HG03558 (cell line): ENCODE data around the gene CCDC69.
A peak's percentile ranks its signal among the peaks of the same experiment; 100 is the strongest.
"Not testable (repeated sequence)": the region's sequence is repeated elsewhere in the genome, so short reads cannot be mapped to it uniquely, and the experiment has no call there.

Experiments used
- ATAC-seq: cut with Tn5 transposase; IDR thresholded peaks from one replicate; pipeline ENCODE4 v1.9.1; 2021; ENCODE audit warnings: moderate number of reproducible peaks; ENCODE audit not compliant: unreplicated experiment; ENCODE audit errors: extremely low read depth

Gene CCDC69

GRCh38 chr5:151223447-151224264, at the start of gene CCDC69:
CCDC69 (minus strand) TSS chr5:151224092; CDS start chr5:151223970, 122 bp downstream.
- peak; percentile 43 for ATAC-seq

- no peak for ATAC-seq
These were observed 47.4 kb upstream of the CCDC69 start for GRCh38 chr5:151271336-151271735.

DNA sequence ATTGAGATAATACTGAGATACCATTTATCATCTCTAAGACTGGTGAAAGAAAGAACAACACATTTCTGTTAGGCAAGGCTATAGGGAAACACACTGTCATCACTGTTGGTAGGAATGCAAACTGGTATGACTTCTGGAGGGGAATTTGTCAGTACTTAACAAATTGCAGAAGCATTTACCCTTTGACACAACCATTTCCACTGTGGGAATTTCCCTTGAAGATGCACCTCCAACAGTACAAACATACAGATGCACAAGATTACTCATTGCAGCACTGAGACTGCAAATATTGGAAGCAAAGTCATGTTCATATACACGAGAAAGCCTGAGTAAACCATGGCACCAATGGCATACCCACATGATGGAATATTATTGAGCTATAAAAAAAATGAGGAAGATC, 46.7 kb upstream of the CCDC69 start:
- peak; percentile 93 for ATAC-seq

DNA sequence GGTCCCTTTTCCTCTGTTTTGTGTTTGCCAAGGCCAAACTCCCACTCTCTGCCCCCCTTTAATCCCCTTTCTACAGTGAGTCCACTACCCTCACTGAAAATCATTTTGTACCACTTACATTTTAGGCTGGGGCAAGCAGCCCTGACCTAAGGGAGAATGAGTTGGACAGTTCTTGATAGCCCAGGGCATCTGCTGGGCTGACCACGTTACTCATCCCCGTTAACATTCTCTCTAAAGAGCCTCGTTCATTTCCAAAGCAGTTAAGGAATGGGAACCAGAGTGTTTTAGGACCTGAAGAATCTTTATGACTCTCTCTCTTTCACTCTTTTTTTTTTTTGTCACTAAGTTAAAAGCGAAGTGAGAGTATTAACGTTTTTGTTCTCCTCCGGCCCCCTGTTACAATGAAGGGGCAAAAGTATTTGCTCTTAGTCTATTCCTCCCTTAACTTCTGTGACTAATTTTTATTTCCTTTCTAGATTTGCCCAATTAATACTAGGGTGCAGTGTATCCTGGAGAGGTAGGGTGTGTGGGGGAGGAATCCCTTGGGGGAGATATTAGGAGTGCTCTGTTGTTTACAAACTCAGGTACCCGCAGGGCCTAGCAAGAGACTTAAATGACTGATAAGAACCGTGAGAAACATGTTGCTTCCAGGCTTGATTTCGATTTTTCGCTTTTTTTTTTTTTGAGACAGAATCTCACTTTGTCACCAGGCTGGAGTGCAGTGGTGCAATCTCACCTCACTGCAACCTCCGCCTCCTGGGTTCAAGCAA, 43.8 kb upstream of the CCDC69 start:
- ATAC-seq: no peak

GRCh38 chr5:151264113-151264512, 40.2 kb upstream of the CCDC69 start:
- peak; percentile 61 for ATAC-seq

DNA sequence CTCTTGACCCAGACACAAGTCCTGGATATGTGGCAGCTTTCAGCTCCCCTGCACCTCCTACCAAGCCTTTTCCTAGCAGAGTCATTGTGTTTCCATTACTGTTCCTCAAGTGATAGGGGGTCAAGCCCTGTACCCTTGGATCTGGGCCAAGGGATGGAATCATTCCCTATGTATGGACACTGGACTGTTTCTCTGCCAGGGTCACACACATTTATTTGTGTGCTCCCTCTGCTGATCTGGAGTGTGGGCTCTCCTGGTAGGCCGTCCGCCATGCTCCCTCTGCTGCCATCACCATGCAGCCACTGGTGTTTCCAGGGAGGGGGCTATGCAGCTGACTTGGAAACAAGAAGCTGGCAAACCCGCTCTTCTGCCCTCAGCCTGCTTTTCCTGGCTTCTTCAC, 38.6 kb upstream of the CCDC69 start:
- no peak for ATAC-seq

DNA sequence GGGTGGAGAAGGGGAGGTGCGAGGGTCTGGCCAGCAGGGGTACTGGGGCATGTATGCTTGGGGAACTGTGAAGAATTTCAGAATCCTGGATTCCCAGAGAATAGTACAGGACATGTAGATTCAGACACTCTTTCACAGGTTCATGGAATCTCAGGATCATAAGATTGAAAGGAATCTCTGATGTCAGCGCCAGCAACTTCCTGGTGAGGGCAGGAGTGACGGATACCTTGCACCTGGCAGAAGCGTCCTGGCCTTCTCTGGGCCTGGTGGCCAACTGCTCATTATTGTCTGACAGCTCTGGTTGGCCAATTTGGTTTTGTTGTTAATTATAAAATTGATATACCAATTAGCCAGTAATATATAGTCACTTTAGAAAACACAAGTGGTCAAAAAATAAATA, 36.0 kb upstream of the CCDC69 start:
- no peak for ATAC-seq

GRCh38 chr5:151258816-151259215, 34.9 kb upstream of the CCDC69 start:
- ATAC-seq: no peak

- no peak for ATAC-seq
These were observed 34.3 kb upstream of the CCDC69 start for GRCh38 chr5:151258201-151258611.

- ATAC-seq: peak; percentile 23
These were observed 33.9 kb upstream of the CCDC69 start for GRCh38 chr5:151257731-151258181.

DNA sequence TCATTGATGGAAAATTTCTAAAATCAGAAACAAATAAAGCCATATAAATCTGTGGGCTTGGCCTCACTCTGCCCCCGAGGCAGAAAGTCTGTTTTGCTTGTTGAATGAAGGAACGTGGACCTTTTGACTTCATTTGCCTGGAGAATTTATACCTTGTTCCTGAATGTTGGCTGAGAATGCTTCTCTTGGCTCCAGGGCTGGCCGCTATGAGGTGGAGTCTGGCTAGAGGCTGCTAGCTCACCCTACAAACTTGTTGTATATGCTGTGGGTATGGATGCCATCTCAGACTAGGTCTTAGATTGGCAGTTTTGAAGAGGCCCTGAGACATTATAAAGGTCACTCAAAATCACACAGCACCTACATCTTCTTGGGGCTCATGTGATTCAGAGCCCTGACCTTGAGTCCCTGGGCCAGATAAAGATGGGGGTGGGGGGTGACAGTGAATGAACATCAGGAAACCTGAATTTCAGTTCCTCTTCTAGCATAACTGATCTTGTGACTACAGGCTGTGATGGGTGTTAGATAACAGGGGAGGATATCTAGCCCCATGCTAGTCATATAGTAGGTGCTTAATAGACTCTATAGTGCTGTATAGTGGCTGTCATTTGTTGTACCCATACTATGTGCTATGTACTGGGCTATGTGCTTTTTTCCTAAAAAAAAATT, 31.9 kb upstream of the CCDC69 start:
- no peak for ATAC-seq

DNA sequence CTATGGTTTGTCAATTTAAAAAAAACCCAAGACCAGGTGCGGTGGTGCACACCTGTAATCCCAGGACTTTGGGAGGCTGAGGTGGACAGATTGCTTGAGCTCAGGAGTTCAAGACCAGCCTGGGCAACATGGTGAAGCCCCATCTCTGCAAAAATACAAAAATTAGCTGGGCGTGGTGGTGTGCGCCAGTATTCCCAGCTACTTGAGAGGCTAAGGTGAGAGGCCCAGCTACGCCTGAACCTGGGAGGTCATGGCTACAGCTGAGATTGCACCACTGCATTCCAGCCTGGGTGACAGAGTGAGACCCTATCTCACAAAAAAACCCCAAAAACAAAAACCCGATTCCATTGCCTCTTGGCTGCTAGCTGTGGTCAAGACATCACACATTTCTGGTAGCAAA, 31.1 kb upstream of the CCDC69 start:
- ATAC-seq: not testable (repeated sequence)

DNA sequence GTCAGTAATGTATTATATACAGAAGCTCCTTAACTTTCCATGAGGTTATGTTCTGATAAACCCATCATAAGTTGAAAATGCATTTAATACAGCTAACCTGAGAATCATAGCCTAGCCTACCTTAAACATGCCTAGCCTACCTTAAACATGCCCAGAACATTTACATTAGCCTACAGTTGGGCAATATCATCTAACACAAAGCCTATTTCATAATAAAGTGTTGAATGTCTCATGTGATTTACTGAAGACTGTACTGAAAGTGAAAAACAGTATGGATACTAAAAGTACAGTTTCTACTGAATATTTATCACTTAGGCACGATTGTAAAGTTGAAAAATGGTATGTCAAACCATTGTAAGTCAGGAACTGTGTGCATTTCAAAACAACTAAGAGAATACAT, 30.7 kb upstream of the CCDC69 start:
- no peak for ATAC-seq

- ATAC-seq: no peak
These were observed 29.7 kb upstream of the CCDC69 start for GRCh38 chr5:151253605-151253950.

DNA sequence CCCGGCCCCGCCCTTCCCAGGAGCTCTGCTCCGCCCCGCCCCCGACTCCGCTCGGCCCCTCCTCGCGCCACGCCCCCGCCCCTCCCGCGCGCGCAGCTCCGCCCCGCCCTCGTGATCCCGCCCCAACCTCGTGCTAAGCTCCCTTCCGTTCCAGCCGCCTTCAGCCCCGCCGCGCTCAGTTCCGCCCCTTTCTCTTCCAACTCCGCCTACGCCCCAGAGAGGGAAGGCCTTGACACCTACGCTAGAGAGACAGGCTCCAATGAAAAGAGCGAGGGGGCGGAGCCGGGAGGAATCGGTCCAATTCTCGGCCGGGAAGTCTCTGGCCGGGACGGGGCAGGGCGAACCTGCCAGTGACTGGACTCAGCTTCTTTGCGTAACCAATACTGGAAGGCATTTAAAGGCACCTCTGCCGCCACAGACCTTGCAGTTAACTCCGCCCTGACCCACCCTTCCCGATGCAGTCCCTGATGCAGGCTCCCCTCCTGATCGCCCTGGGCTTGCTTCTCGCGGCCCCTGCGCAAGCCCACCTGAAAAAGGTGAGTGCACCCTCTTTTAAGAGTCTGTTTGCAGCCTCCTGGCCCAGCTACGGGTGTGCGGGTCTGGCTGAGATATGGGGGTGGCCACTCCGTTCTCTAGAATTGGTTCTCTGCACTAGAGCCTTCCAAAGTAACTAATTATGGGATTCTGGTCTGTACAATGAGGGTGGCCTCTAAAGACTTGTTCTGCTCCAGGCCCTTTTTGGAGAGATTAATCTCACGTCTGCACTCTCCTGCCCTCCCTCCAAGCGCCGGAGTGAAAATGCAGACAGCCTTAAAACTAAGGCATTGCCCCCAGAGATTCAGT, 29.1 kb upstream of the CCDC69 start, which contains the start of gene GM2A:
TSS of gene GM2A (plus strand) at position 424 of the 843 bp plus-strand sequence. CDS start at position 456, 32 bp downstream.
- peak; percentile 50 for ATAC-seq

DNA sequence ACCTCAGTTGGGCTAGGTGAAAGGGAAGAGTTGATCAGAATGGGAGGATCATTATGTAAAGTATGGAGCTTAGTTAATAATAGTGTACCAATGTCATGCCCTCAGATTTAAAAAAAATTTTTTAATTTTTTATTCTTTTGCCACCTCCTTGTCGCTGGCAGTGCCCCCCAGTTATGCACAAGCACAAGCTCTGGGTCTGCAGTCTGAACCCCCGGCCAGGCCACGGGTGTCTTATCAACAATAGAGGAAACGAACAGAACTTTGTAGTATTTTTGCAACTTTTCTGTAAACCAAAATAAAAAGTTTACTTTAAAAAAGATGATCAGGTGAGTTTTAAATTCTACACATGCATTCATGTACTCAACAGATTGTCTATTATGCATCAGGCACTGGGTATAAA, 27.7 kb upstream of the CCDC69 start:
- no peak for ATAC-seq

DNA sequence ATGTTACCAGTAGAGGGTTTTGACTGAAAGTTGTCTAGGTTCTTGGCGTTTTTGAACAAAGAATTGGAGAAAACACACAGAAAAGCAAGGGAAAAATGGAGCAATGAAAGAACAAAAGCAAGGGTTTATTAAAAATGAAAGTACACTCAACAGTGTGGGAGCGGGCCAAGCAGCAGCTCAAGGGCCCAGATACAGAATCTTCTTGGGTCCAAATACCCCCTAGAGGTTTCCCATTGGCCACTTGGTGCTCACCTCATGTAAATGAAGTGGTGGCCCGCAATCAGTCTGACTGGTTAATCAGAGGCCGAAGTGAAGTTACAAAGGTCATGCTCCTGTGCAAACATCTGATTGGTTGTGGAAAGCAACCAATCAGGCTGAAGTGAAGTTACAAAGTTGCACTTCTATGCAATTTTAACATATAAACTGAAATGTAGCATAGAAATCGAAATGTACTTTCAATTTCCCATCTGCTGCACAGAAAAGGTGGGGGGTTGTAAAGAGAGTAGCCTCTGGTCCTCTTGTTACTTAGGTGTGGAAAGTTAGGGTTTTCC, 27.2 kb upstream of the CCDC69 start:
- no peak for ATAC-seq

DNA sequence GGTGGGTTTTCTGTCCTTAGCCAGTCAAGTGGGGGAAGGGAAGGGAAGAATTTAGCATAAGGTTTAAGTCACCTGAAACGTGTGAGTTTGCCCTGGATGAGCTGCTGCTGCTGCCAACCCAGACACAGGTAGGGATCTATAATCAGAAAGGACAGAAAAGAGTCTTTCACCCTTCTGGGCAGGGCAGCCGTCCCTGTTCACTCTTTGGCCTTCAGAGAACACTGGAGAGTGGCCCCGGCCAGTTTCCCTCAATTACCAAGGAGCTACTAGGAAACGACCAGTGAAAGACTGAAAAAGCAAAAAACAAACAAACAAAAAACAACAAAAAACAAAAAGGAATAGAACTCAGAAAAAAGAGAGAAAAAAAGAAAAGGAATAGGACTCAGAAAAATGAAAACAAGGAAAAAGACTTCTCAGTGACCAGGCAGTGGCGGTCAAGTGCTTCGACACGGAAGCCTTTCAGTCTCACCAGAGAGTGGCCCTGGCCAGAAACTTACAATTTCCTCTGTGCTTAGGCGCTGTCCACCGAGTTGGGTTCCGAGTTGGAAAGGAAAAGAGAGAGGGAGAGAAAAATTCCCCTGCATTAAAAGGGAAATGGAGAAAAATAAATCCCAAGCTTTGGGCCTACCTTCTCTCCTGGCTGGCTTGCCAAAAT, 26.6 kb upstream of the CCDC69 start:
- ATAC-seq: no peak

DNA sequence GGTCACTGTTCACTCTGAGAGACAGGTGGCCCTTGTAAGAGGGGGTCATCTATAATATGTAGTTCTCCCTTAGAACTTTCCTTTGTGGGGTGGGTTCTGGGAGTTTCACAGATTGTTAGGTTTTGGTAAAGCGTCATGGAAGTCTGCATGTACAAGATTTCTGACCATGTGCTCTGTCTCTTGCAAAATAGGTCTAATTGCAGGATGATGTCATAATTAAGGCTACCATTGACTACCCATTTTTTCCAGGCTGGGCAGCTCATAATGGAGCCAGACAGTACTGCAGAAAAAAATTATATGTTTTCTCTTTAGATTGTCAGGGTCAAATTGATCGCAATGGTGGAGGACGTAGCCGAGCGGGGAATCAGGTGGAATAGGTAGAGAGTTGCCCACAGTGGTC, 25.4 kb upstream of the CCDC69 start:
- ATAC-seq: no peak
